OCI-LY7 (cell line): ENCODE data around the gene FYN. TPM values are rescaled to one million over a fixed set of nuclear protein-coding genes. Genes with fewer than 3 reads are reported as not detected.

Experiments used
- BruUV-seq: library from RNA; stranded (reverse); fragments of 400-500 nt; replicated peaks from 2 replicates; lab custom pipeline; 2021; lab: Mats Ljungman, UMichigan
- CTCF ChIA-PET: fragments of 300-600 bp; sonication (Branson Sonifier 250); formaldehyde crosslinking; loops from one replicate; lab custom pipeline; 2022; ENCODE audit warnings: antibody characterized with exemption; ENCODE audit not compliant: unreplicated experiment; lab: Charles Lee
- POLR2A ChIA-PET: fragments of 300-600 bp; sonication (Branson Sonifier 250); formaldehyde crosslinking; loops from one replicate; lab custom pipeline; 2022; ENCODE audit warnings: antibody characterized with exemption; lab: Charles Lee
- DNase-seq: peaks from one replicate; pipeline ENCODE4 v3.0.0-alpha.2; 2015; ENCODE audit warnings: low spot score
- H2AFZ ChIP-seq: fragments of 200-600 bp; sonication (generic), shearing (Covaris generic); 2 replicates; pipeline ENCODE4 v1.6.1; 2014; ENCODE audit warnings: mild to moderate bottlenecking, antibody characterized with exemption, low read length, moderate library complexity
- H3K27ac ChIP-seq: fragments of 200-600 bp; sonication (generic); 2 replicates; pipeline ENCODE4 v1.5.1; 2014; ENCODE audit warnings: mixed run types, low read depth, mild to moderate bottlenecking, moderate library complexity, low read length, inconsistent platforms; ENCODE audit not compliant: poor library complexity, severe bottlenecking
- H3K36me3 ChIP-seq: fragments of 200-600 bp; sonication (generic); 2 replicates; pipeline ENCODE4 v1.6.1; 2014; ENCODE audit warnings: mild to moderate bottlenecking, antibody characterized with exemption, low read length, moderate library complexity, mixed read lengths; ENCODE audit not compliant: insufficient read depth
- H3K4me1 ChIP-seq: fragments of 200-600 bp; sonication (generic); 2 replicates; pipeline ENCODE4 v1.5.1; 2014; ENCODE audit warnings: mild to moderate bottlenecking, low read length; ENCODE audit not compliant: insufficient read depth, poor library complexity, severe bottlenecking
- H3K4me2 ChIP-seq: fragments of 200-600 bp; sonication (generic); 2 replicates; pipeline ENCODE4 v1.6.1; 2014; ENCODE audit warnings: mild to moderate bottlenecking, low read length
- H3K4me3 ChIP-seq: fragments of 200-600 bp; sonication (generic); 2 replicates; pipeline ENCODE4 v1.5.1; 2014; ENCODE audit warnings: mild to moderate bottlenecking, low read depth, low read length; ENCODE audit not compliant: poor library complexity, severe bottlenecking
- H3K79me2 ChIP-seq: fragments of 200-600 bp; sonication (generic); 2 replicates; pipeline ENCODE4 v1.6.1; 2016; ENCODE audit warnings: low read depth, mild to moderate bottlenecking, low read length, moderate library complexity, mixed read lengths; ENCODE audit not compliant: insufficient read depth
- H3K9me2 ChIP-seq: fragments of 200-600 bp; sonication (generic); 2 replicates; pipeline ENCODE4 v1.6.1; 2016; ENCODE audit warnings: mild to moderate bottlenecking, low read length, mixed read lengths; ENCODE audit not compliant: insufficient read depth
- H3K9me3 ChIP-seq: fragments of 200-600 bp; sonication (generic); 2 replicates; pipeline ENCODE4 v1.6.1; 2014; ENCODE audit warnings: mild to moderate bottlenecking, mixed run types, low read length, mixed read lengths
- H4K20me1 ChIP-seq: fragments of 200-600 bp; sonication (generic); 2 replicates; pipeline ENCODE4 v1.6.1; 2014; ENCODE audit warnings: mild to moderate bottlenecking, antibody characterized with exemption, low read length, moderate library complexity, mixed read lengths; ENCODE audit not compliant: insufficient read depth
- CTCF ChIP-seq: fragments of 200-600 bp; sonication (generic); conservative IDR thresholded peaks from 2 replicates; pipeline ENCODE4 v1.5.1; 2014; ENCODE audit warnings: mild to moderate bottlenecking, antibody characterized with exemption, low read length, moderate library complexity, mixed read lengths
- EZH2phosphoT487 ChIP-seq: fragments of 200-600 bp; sonication (generic); IDR thresholded peaks from 2 replicates; pipeline ENCODE4 v1.6.1; 2018; ENCODE audit warnings: low read depth, borderline replicate concordance, mild to moderate bottlenecking, mixed run types, antibody characterized with exemption, low read length, moderate library complexity, mixed read lengths
- intact Hi-C: fragments of 100-400 bp; cut with micrococcal nuclease; formaldehyde crosslinking; loops from one replicate; pipeline ENCODE4 v1.10.0; 2022; ENCODE audit not compliant: unreplicated experiment
- total RNA-seq, 2 experiments: library from RNA; depleted of rRNA in 1 of 2; stranded (reverse); fragments of >200 nt in 1 of 2; shearing (Covaris generic) in 1 of 2; gene quantifications; 2 replicates each; pipeline ENCODE4 v1.2.3, GENCODE V29; 2014 to 2022

The FYN gene
- total RNA-seq, 2 experiments from 2014 or later: 57.3 to 92.9 TPM

GRCh38 chr6:111806561-111807497, 66.4 kb downstream of the FYN start:
- H3K4me3 ChIP-seq: no peak overlapping the region
- no peaks in the 10 kb centered on the region for H3K9me3 ChIP-seq

GRCh38 chr6:111806165-111806547, 67.1 kb downstream of the FYN start:
- ChIA-PET CTCF (no interaction called here), POLR2A (interaction anchor here (0.6 to 1.7 kb wide), 5 partner anchors 9 to 233 kb away, joined by 3 to 4 read pairs (median 3); no protein-coding TSS in a partner anchor)
- no peak overlapping the region for H2AFZ ChIP-seq
- no TSS peak for BruUV-seq
- no peaks in the 10 kb centered on the region for H4K20me1 ChIP-seq
- no peaks in the 10 kb centered on the region for H3K79me2 ChIP-seq
- H3K27ac ChIP-seq: no peak overlapping the region
- H3K9me2 ChIP-seq: no peaks in the 10 kb centered on the region
- no peaks in the 10 kb centered on the region for H3K36me3 ChIP-seq
- TF ChIP-seq CTCF (no peak), EZH2phosphoT487 (no peak)
- peak overlapping the region; percentile 26; the same call in 1 of the 2 replicates for H3K4me2 ChIP-seq
- H3K4me1 ChIP-seq: peaks cover 17% of the 10 kb centered on the region
- intact Hi-C loops: no loop called here
- DNase-seq: no peak
- no peak overlapping the region for H3K4me3 ChIP-seq
- H3K9me3 ChIP-seq: no peaks in the 10 kb centered on the region

More at GRCh38 chr6:111806561-111807497, 66.4 kb downstream of the FYN start:
- POLR2A ChIA-PET: interaction anchor here (0.6 to 1.7 kb wide), 4 partner anchors 13 to 232 kb away, joined by 3 to 4 read pairs (median 3); no protein-coding TSS in a partner anchor
- no peaks in the 10 kb centered on the region for H3K36me3 ChIP-seq
- no peak overlapping the region for H3K4me2 ChIP-seq
- TF ChIP-seq EZH2phosphoT487 (no peak), CTCF (no peak)
- H3K4me1 ChIP-seq: peaks cover 17% of the 10 kb centered on the region
- H3K27ac ChIP-seq: no peak overlapping the region
- BruUV-seq: no TSS peak
- H3K79me2 ChIP-seq: no peaks in the 10 kb centered on the region
- no peak overlapping the region for H2AFZ ChIP-seq
- no peaks in the 10 kb centered on the region for H4K20me1 ChIP-seq
- intact Hi-C loops: no loop called here
- no peak for DNase-seq
- no peaks in the 10 kb centered on the region for H3K9me2 ChIP-seq
- CTCF ChIA-PET: no interaction called here
